CD4-positive, alpha-beta T cell treated with Interleukin-4 for 4 hours (primary cell): ENCODE data around the gene SHROOM4.
A peak's percentile ranks its signal among the peaks of the same experiment; 100 is the strongest.

Experiments
- DNase-seq: peaks from one replicate; pipeline ENCODE4 v3.0.0-alpha.2; 2020

Gene SHROOM4

DNA sequence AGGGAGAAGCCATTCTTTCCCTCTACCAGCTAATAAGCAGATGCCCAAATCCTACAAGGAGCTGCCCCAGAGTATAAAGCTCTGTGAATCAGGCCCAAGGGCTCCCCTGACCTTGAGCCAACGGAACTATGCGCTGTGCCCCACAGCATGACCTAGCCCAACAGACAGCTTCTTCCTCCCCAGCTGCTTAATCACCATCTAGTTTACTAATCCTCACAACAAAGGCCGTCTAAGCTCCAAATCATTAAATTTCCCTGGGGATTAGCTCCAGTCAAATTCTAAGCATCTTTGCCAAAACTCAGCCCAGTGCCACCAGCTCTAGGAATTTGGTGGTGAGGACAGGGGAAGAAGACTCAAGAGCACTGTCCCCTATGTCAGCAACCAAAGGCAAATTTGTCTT lies 113.1 kb downstream of the SHROOM4 start:
- DNase-seq: no peak

DNA sequence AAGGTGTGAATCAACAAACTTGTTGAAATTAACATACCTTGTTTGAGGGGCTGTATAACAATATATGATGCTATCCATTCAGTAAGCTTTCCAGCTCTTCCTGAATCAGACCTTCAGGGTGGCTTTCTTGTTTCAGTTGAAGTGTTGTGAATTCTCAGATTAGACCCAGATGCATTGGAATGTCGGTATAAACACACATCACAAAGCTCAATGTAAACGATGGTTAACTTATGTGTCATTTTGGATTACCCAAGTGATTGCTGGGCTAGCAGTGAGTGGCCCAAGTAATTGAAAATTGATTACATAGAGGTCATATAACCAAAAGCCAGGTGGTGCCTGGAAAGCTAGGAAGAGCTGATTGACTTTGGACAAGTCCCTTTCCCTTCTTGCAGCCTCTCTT lies 115.0 kb downstream of the SHROOM4 start:
- no peak for DNase-seq

DNA sequence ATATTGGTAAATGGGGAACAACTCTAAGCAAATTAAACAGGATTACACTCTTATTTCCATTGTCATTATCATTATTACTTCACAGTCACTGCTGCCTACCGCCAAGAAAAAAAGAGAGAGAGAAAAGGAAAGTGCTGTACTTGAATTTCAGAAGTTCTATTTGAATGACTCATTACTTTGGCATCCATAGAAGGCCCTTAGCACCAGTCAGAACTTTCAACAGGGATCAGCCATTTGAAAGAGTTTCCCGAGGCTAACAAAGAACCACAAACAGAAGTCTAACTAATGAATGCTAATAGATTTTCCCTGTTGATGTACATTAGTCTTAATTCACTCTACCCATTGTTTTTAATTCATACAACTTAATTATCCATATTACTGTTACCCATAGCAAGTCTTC lies 116.3 kb downstream of the SHROOM4 start:
- DNase-seq: no peak

DNA sequence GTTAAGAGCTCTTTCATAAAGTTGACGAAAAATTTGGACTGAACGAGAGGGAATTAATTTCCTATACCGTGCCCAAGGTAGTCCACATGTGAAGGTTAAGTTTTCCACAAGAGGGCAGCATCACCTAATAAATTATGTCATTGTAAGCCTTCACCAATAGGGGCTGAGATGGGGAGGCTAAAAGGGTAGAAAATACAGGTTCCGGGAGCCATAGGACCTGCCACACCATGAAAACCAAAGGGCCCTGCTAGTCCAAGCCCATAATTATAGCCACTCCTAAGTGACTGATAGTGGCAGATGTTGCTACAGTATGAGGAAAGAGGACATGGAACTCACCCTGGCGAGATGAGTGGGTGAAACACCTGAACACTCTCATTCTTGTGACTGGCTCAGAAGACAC lies 122.2 kb downstream of the SHROOM4 start:
- DNase-seq: peak; percentile 36

DNA sequence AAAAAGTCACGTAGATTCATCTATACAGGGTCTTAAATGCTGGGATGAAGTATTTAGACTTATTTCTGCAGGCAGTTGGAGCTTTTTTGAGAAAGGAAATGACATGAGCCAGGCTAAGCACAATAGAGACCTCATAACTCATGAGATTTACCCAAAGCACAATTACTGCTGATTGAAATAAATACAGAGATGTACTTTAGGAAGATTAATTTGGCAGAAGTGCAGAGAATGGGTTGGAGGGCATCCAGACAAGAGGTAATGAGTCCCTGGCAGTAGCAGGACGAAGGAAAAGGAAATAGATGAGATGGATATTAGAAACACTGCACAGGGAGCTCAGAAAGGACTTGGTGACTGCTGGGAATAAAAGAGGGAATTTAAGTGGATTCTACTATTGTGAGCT lies 129.1 kb downstream of the SHROOM4 start:
- DNase-seq: no peak

GRCh38 chrX:50680990-50681389 lies 133.0 kb downstream of the SHROOM4 start:
- DNase-seq: no peak

DNA sequence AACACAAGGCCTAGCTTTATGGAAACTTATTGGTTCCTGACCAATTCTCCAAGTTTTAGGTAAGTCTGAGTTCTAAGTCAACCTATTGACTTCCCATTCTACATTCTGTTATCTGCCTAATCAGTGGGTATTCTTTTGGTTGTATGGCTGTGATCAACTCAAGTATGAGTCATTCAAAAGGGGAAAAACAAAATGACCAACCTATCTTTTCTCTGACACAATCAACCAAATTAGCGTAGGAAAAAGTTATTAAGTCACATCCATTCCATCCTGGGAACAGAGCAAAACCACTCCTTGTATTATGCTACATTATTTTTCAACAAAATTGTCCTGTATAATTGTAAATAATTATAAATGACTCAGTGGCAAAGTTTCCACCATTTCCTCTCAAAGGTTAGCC lies 136.2 kb downstream of the SHROOM4 start:
- no peak for DNase-seq

DNA sequence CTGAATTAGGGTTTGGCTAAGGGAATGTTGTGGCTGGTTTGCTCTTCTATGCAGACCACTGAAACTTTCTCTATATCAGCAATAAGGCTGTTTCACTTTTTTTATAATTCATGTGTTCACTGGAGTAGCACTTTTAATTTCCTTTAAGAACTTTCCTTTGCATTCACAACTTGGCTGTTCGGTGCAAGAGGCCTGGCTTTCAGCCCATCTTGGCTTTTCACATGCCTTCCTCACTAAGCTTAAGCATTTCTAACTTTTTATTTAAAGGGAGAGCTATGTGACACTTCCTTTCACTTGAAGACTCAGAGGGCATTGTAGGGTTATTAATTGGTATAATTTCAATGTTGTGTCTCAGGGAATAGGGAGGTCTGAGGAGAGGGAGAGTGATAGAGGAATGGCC lies 142.3 kb downstream of the SHROOM4 start:
- no peak for DNase-seq

DNA sequence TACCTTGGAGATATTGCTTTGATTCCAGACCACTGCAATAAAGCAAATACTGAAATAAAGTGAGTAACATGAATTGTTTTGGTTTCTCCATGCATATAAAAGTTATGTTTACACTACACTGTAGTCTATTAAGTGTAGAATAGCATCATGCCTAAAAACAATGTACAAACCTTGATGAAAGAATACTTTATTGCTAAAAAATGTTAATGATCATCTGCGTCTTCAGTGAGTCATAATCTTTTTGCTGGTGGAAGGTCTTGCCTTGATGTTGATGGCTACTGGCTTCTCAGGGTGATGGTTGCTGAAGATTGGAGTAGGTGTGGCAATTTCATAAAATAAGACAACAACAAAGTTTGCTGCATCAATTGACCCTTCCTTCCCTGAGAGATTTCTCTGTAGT lies 145.1 kb downstream of the SHROOM4 start:
- DNase-seq: no peak

- no peak for DNase-seq
Measured at GRCh38 chrX:50648156-50648555, 165.8 kb downstream of the SHROOM4 start.

DNA sequence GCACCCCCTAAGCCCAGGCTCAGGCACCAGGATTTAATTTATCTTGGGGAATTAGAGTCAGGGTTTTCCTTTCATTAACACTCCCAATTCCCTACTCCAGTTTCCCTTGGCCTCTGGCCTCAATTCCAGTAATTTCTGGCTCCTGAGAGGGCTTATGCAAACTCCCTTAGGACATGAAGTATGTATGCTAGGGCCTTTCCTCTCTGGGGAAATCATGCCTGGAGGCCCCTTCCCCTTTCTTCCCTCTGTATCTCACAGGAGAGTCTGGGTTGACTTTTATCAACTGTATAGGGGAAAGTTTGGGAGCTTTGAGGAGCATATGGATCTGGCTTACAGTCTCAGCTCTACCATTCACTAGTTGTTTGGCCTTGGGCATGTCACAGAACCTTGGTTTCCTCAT lies 169.5 kb downstream of the SHROOM4 start:
- DNase-seq: no peak

GRCh38 chrX:50643525-50644137 lies 170.4 kb downstream of the SHROOM4 start:
- no peak for DNase-seq

GRCh38 chrX:50638123-50638522 lies 175.9 kb downstream of the SHROOM4 start:
- no peak for DNase-seq

GRCh38 chrX:50635817-50636365 lies 178.1 kb downstream of the SHROOM4 start:
- DNase-seq: no peak

GRCh38 chrX:50635162-50635561 lies 178.8 kb downstream of the SHROOM4 start:
- DNase-seq: no peak

GRCh38 chrX:50629774-50630173 lies 184.2 kb downstream of the SHROOM4 start:
- DNase-seq: no peak

DNA sequence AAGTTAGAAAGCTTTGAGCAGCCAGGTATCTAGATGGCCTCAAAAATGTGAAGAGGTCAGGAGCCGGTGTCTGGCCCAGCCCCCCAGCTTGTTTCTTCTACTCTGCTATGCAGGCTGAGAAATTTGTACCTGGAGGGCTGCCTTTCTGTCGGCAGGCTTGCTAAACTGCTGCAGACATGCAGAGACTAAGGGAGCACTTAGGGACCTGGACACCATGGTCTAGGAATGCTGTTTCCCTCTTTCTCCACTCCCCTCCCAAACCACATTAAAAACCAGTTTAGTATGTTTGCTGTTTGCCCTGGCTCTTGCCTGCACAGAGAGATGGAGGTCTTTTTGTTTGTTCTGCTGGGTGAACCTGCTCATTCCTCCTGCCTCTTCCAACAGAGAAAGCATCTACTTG lies 186.3 kb downstream of the SHROOM4 start:
- DNase-seq: no peak

DNA sequence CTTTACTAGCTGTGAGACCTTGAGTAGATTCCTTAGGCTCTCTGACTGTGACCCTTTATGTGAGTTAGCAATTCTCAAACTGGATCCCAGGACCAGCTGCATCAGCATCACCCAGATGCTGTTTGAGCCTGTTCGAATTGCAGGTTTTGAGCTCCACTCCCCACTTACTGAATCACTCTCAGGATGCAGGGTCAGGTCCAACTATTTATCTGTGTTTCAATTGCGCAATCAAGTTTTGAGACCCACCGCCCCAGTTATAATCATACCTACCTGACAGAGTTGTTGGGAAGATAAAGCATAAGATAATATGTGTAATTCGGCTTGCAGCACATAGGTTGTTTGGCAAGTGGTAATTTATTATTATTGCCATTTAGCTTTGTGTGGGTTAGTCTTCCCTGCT lies 187.6 kb downstream of the SHROOM4 start:
- no peak for DNase-seq

GRCh38 chrX:50622751-50623150 lies 191.2 kb downstream of the SHROOM4 start:
- DNase-seq: no peak

- no peak for DNase-seq
Measured at GRCh38 chrX:50618788-50619558, 195.0 kb downstream of the SHROOM4 start.

- DNase-seq: no peak
Measured at GRCh38 chrX:50617183-50617582, 196.8 kb downstream of the SHROOM4 start.

GRCh38 chrX:50615570-50616158 lies 198.3 kb downstream of the SHROOM4 start:
- DNase-seq: no peak

- no peak for DNase-seq
Measured at GRCh38 chrX:50614460-50614859, 199.5 kb downstream of the SHROOM4 start.

DNA sequence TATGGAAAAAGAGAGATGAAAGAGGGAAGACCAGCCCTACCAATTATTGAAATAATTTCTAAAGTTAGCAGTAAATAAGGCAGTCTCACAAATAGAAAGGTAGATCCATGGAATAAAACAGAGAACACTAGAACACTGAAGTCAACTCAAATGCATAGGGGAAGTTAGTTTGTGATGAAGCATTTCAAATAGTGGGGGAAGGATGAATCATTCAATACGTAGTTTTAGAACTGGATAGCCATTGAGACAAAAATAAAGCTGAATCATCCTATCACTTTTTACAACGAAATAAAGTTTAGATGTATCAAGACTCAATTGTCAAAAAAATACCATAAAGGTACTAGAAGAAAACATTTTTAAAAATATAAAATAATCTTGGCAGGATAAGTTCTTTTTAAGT lies 200.1 kb downstream of the SHROOM4 start:
- no peak for DNase-seq
